GM18907 (cell line): ENCODE measurements around the gene ADPRHL1.
A peak's percentile ranks its signal among the peaks of the same experiment; 100 is the strongest.
"Not testable (repeated sequence)": the region's sequence is repeated elsewhere in the genome, so short reads cannot be mapped to it uniquely, and the experiment has no call there.

Experiments used
- ATAC-seq: cut with Tn5 transposase; IDR thresholded peaks from one replicate; pipeline ENCODE4 v1.9.1; 2021; ENCODE audit warnings: mild to moderate bottlenecking, moderate library complexity; ENCODE audit not compliant: unreplicated experiment

ADPRHL1 gene

DNA sequence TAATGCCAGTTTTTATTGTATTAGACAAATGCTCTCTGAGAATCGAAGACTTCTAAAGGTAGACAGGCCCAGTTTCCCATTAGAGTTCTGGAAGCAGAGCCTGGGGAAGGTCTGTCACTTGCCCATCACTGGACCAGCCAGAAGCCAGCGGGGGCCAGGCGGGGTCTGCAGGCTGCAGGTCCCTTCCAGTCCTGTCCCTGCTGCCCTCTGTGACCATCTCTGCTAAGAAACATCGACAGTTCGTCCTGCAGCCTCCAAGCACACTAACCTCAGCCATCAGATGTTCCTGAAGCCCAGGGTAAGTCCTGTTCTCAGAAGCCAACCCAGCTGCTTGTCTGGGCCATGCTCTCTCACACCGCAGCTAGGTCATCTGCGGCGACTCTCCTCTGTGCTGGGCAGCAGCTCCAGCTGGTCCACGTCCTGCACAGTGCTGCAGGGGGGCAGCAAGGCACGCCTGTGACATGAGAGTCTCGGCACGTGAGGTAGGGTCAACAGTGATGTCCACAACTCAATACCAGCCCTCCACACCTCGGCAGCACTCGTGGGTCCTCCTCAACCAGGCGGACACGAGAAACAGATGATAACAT, 2.9 kb upstream of the ADPRHL1 start:
- no peak for ATAC-seq

DNA sequence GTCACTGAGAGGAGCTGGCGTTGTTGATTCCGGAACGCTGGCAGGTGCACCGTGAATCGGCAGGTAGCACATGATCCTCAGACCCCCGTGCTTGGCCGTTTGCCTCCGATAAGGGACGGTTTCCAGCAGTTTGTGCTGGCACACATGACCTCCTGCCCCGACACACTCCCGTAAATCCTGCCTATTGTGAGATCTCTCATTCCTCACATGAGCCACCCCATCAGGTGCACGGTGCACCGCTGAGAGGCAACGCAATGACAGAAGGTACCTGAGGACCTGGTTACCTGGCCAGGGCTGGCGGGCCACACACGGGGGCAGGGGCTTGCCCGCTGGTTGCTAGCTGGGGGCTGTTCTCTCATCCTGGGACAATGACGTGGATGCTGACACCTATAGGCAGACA, 2.1 kb upstream of the ADPRHL1 start:
- no peak for ATAC-seq

DNA sequence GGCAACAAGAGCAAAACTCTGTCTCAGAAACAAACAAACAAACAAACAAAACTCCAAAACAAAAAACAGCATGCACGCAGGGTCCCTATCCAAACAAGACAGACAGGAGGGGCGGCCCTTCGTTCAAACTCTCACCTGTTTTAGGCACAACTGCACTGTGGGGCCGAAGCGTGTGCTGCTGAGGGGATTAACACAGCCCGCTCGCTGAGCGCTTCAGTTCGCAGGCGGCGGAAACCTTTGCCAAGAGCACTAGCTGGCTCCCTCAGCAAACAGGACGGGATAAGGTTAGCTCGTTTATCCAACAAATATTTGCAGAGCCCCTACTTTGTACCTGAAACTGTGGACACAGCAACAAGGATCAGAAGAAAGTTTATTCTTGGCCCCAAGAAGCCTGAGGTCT, 1.6 kb upstream of the ADPRHL1 start:
- no peak for ATAC-seq

DNA sequence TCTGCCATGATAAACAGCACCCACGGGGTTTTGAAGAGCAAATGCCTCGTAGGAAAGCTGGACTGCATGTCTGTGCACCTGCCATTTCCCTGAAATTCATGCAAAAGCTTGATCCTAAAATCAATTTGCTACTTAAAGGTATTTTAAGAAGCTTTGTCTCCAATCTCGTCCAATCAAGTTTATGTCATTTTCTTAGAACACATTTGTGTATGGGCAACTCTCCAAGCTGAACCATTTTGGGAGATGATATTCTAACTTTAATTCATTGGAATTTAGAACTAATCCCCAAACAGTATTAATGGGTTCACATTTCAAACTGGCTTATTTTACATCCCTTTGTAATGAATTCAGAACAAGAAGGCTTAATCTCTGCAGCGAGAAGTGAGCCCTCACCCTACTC, 822 bp downstream of the ADPRHL1 start:
- no peak for ATAC-seq

DNA sequence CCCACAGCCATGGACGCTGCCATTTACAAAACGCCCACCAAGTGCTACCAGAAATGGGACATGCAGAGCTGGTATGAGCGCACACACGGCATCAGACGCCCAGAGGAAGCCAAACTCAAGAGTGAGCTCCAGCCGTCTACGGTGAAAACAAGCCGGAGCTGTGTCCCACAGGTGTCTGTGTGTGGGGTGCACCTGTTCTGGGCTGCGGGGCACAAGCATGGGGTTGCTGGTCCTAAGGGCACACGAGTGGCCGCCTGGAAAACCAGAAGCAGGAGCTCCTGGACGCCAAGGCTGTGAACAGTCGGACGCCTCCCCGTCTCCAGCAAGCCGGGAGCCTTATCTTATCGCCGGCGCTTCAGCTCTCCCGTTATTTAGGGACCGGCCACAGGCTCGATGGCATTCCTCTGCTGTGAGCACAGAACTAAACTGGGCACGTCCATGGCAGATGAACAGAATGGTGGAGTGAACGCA, 1.3 kb downstream of the ADPRHL1 start:
- ATAC-seq = no peak

DNA sequence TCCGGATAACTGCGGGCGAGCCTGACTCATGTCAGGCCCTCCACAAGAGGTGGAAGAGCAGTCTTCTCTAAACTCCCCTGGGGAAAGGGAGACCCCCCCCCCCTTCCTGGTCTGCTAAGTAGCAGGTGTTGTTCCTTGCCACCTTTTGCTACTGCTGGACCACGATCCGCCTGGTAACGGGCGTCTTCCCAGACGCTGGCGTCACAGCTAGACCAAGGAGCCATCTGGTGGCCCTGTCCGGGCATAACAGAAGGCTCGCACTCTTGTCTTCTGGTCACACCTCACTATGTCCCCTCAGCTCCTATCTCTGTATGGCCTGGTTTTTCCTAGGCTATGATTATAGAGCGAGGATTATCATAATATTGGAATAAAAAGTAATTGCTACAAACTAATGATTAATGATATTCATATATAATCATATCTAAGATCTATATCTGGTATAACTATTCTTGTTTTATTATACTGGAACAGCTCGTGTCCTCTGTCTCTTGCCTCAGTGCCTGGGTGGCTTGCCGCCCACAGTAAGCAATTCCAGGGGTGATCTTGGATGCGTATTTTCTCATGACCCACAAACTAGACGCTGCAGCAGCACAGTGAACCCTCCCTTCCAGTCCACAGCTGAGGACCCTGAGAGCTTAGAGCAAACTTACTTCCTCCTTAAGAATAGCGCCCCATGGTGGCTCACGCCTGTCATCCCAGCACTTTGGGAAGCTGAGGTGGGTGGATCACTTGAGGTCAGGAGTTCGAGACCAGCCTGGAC, 2.2 kb downstream of the ADPRHL1 start:
- not testable (repeated sequence) for ATAC-seq

DNA sequence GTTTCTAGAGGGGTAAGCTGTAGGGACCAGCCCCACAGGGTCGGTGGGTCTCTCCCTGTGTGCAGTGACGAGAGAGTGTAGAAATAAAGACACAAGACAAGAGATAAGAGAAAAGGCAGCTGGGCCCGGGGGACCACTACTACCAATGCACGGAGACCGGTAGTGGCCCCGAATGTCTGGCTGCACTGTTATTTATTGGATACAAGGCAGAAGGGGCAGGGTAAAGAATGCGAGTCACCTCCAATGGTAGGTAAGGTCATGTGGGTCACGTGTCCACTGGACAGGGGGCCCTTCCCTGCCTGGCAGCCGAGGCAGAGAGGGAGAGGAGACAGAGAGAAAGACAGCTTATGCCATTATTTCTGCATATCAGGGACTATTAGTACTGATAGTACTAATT, 2.9 kb downstream of the ADPRHL1 start:
- not testable (repeated sequence) for ATAC-seq

DNA sequence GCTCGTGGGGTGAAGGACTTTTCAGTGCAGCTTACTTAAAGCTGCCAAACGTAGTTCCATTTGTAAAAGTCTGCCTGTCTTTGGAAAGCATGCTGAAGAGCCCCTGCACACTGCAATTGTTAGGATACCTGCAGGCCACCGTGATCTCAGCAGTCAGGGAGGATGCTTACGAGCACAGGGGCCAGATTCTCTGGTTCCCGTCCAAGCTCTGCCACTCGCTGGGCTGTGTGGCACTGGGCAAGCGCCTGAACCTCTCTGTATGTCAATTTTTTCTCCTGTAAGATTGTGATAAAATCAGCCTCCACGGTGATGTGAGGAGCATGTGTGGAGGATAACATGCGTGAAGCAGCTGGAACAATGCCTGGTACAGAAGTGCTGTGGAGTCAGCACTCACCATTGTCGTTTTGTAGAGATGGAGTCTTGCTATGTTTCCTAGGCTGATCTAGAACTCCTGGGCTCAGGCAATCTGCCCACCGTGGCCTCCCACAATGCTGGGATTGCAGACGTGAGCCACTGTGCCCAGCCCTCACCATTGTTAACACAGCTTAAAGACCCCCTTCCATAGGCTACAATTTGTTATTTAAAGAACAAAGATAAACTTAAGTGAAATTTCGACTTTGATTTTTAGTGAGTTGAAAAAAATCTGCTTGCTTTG, 3.5 kb downstream of the ADPRHL1 start:
- ATAC-seq = no peak

DNA sequence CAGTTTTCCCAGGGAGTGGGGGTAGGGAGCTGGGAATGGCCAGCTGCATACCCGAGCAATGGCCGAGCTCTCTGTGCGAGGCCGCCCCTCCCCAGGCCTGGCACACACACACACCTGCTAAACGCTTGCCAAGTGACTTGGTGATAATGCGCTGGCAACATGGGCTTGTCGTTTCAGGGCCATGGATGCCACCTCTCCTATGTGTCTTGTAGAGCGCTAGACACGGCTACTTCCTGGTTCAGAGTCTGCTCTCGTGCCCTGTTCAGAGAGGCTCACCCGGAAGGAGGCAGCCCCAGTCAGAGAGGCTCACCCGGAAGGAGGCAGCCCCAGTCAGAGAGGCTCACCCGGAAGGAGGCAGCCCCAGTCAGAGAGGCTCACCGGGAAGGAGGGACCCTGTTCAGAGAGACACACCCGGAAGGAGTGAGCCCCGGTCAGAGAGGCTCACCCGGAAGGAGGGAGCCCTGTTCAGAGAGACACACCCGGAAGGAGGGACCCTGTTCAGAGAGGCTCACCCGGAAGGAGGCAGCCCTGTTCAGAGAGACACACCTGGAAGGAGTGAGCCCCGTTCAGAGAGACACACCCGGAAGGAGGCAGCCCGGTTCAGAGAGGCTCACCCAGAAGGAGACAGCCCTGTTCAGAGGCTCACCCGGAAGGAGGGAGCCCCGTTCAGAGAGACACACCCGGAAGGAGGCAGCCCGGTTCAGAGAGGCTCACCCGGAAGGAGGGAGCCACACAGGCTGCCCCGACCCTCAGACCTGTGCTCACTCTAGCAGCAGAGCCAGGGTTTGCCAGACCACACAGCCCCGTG, 4.2 kb downstream of the ADPRHL1 start:
- ATAC-seq = no peak

DNA sequence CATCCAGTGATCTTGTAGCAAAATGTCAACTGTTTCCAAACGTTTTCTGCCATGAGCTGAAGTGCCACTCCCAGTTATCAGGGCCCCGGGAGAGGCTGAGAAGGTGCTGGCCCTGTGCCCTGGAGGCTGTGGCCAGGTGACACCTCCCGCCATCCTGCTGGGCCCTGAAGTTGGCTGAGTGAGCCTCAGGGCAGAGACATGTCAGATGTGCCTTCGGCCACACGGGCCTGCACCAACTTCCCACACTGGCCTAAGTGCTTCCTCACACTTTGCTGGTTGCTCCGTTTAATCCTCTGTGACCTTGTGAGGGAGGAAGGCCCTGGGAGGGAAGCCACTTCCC, 4.8 kb downstream of the ADPRHL1 start:
- no peak for ATAC-seq

DNA sequence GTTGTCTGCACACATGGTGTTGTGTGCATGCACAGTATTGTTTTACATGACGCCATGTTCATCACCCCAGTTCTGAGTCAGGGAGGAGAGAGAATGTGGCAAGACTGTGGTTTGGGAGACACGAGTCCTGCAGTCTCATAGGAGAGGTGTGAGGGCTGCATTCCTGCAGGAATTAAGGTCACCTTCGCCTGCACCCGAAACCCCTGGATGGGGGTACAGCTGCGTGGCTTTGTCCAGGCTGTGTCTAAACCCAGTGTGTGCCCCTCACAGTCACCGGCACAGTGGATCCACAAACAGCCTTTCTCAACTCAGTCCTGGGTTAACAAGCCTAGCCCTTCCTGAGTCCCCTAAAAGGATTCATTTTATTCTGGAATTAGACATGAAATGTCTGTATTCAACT, 5.7 kb downstream of the ADPRHL1 start:
- no peak for ATAC-seq

DNA sequence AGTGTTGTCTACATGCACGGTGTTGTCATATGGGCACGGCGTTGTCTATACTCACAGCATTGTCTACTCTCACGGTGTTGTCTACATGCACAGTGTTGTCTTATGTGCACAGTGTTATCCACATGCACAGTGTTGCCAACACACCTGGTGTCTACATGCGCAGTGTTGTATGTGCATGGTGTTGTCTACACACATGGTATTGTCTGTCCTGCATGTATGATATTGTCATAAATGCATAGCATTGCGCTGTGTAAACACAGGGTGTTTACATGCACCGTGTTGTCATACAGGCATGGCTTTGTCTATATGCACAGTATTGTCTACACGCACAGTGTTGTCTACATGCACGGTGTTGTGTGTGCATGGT, 6.8 kb downstream of the ADPRHL1 start:
- no peak for ATAC-seq

DNA sequence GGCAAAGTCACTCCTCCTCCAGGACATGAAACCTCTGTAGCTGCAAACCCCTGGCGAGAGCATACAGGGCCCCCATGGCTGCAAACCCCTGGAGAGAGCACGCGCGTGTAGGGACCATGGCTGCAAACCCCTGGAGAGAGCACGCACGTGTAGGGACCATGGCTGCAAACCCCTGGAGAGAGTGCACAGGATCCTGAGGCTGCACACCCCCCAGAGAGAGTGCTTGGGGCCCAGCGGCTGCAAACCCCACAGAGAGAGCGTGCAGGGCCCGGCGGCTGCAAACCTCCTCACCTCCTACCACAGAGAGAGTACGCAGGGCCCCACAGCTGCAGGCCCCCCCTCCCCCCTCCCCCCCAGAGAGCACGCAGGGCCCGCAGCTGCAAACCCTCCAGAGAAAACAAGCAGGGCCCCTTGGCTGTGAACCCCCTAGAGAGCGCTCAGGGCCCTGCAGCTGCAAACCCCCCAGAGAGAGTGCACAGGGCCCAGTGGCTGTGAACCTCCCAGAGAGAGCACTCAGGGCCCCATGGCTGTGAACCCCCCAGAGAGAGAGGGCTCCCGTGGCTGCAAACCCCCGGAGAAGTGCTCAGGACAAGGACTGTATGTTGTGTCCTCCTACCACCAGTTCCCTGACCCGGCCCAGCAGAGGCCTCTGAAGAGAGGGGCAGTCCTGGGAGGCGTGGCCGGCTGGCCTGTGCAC, 7.3 kb downstream of the ADPRHL1 start:
- peak; percentile 87 for ATAC-seq

DNA sequence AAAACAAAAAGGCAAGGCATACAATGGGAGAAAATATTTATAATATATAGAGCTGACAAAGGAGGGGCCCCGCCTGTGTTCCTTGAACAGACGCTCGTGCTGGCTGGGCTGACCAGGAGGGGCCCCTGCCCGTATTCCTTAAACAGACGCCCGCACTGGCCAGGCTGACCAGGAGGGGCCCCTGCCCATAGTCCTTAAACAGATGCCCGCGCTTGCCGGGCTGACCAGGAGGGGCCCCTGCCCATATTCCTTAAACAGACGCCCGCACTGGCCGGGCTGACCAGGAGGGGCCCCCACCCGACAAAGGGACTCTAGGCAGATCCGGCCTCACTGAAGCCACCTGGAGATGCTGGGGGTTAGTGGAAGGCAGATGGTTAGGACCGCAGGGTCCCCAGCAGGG, 9.3 kb downstream of the ADPRHL1 start:
- ATAC-seq = no peak

DNA sequence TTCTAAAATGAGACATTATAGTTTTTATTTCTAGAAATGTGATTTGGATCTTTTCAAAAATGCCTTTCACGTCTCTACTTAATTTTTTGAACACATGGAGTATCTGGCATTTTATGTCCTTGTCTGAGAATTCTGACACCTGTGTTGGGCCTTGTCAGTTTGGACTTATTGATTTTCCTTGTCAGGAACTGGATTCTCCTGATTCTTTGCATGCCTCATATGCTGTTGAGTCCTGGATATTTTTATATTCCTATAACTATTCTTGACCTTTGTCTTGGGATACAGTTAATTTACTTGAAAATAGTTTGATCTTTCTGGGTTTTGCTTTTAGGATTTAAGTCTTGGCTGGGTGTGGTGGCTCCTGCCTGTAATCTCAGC, 10.3 kb downstream of the ADPRHL1 start:
- no peak for ATAC-seq

DNA sequence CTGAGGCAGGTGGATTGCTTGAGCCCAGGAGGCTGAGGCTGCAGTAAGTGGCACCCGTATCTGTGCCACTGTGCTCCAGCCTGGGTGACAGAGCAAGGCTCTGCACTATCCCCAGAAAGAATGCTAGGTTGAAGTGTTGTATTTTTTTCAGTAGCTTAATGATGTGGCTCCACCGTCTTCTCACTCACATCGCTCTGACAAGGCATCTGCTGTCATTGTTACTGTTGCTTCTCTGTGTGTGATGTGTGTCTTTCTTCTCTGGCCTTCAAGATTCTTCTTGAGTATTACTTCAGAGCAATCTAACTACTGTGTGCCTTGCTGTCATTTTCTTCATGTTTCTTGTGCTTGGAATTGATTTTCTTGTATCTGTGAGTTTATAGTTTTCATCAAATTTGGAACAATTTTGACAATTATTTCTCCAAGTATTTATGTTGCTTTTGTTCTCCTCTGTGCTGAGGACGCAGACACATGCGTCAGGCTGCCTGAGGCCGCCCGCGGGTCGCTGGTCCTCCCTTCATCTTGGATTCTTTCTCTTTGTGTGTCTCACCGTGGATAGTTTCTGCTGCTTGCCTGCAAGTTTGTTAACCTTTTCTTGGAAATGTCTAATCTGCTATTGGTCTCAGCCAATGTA, 10.8 kb downstream of the ADPRHL1 start:
- ATAC-seq = no peak

DNA sequence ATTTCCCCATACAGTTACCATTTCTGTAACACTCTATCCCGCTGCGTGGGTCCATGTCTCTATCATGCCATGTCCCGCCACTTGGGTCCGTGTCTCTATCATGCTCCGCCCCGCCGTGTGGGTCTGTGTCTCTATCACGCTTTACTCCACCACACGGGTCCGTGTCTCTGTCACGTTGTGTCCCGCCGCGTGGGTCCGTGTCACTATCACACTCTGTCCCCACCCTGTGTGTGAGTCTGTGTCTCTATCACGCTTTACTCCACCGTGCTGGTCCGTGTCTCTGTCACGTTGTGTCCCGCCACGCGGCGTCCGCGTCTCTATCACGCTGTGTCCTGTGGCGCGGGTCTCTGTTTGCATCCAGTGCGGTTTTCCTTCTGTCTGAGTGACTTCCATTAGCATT, 11.6 kb downstream of the ADPRHL1 start:
- no peak for ATAC-seq

DNA sequence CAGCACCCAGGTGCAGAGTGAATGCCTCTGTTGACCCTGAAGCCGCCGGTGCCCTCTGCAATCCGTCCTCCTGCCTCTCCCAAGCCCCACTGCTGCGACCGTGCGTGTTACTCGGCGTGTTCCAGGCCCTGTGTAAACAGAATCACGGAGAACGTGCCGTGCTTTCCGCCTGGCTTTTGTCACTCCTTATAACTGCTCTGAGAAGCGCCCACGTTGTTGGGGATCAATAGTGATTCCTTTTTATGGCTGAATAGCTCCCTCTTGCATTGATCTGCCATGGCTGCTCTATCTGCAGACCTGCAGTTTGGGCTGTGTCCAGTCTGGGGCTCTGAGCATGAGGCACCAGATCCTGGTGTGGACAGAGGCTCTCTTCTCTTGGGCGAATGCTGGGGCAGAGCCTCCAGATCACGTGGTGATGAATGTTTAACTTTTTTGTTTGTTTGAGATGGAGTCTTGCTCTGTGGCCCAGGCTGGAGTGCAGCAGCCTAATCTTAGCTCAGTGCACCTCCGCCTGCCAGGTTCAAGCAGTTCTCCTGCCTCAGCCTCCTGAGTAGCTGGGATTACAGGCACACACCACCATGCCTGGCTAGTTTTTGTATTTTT, 15.8 kb downstream of the ADPRHL1 start:
- no peak for ATAC-seq

DNA sequence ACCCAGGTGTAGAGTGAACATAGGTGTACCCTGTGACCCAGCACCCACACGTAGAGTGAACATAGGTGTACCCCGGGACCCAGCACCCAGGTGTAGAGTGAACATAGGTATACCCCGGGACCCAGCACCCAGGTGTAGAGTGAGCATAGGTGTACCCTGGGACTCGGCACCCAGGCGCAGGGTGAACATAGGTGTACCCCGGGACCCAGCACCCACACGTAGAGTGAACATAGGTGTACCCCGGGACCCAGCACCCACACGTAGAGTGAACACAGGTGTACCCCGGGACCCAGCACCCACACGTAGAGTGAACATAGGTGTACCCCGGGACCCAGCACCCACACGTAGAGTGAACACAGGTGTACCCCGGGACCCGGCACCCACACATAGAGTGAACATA, 16.4 kb downstream of the ADPRHL1 start:
- ATAC-seq = not testable (repeated sequence)

DNA sequence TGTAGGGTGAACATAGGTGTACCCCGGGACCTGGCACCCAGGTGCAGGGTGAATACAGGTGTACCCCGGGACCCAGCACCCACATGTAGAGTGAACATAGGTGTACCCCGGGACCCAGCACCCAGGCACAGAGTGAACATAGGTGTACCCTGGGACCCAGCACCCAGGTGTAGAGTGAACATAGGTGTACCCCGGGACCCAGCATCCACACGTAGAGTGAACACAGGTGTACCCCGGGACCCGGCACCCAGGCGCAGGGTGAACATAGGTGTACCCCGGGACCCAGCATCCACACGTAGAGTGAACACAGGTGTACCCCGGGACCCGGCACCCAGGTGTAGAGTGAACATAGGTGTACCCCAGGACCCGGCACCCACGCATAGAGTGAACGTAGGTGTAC, 17.4 kb downstream of the ADPRHL1 start:
- not testable (repeated sequence) for ATAC-seq
